HG02759 (cell line): Measurements from ENCODE around the gene RYR1.
"Not testable (repeated sequence)": the region's sequence is repeated elsewhere in the genome, so short reads cannot be mapped to it uniquely, and the experiment has no call there.

Experiments used
- ATAC-seq: cut with Tn5 transposase; IDR thresholded peaks from one replicate; pipeline ENCODE4 v1.9.1; 2021; ENCODE audit warnings: mild to moderate bottlenecking, moderate library complexity; ENCODE audit not compliant: unreplicated experiment

Gene RYR1

DNA sequence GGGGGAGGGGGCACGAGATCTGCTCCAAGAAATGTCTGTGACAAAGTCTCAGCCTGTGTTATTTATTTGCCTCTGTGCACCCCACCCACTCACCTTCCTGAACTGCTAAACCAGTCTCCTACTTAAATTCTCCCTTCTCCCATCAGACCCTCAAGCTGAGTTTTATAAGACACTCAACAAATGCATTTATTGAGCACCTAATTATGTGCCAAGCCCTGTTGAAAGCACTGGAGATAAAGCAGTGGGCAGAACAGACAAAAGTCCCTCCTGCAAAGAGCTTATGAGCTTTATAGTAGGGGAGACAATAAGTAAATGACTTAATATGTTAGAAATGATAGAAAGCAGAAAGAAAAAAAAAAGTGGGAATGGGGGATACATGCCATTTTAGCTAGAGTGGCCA, 34.0 kb upstream of the RYR1 start:
- ATAC-seq, result no peak

DNA sequence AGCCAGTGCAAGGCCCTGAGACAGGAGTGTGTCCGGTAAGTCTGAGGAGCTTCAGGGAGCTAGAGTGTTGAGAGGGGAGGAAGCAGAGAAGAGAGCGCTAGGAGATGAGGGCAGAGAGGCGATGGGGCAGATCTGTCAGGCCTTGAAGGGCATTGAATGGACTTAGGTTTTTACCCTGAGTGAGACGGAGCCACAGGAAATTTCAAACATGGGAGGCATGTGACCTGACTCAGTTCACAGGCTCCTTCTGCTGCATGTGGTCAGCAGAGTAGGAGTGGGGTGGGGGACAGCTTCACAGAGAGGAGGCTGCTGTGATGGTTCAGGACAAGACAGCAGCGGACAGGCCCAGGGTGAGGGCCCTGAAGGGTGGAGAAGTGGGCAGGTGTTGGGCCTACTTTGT, 33.1 kb upstream of the RYR1 start:
- ATAC-seq, result no peak

DNA sequence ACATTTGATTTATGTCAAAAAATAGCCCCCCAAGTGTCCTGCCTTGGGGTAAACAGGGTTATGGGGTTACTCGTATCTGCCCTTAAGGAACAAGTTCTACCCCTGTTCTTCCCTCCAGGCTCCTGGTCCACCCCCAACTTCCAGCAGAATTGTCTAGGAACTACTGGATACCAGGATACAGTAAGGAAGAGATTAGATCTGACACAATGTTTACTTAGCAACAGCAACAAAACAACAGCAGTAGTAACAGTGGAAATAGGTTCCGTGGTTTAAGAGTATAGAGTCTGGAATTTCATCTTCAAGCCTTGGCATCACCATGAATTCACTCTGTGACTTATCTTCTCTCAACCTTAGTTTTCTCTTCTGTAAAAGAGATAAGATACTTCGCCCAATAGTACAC, 32.3 kb upstream of the RYR1 start:
- ATAC-seq, result no peak

DNA sequence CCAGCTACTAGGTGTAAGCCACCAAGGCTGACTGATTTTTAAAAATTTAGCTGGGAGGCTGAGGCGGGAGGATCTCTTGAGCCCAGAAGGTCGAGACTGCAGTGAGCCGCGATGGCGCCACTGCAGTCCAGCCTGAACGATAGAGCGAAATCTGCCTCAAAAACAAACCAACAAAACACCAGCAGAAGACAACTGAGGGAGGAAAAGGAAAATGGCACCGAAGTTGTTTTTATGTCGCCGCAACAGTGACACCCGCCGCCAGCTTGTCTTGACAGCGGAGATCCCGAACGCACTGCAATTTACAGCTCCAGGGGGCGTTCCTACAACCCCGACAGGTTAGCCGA, 30.9 kb upstream of the RYR1 start:
- peak; percentile 1 for ATAC-seq

DNA sequence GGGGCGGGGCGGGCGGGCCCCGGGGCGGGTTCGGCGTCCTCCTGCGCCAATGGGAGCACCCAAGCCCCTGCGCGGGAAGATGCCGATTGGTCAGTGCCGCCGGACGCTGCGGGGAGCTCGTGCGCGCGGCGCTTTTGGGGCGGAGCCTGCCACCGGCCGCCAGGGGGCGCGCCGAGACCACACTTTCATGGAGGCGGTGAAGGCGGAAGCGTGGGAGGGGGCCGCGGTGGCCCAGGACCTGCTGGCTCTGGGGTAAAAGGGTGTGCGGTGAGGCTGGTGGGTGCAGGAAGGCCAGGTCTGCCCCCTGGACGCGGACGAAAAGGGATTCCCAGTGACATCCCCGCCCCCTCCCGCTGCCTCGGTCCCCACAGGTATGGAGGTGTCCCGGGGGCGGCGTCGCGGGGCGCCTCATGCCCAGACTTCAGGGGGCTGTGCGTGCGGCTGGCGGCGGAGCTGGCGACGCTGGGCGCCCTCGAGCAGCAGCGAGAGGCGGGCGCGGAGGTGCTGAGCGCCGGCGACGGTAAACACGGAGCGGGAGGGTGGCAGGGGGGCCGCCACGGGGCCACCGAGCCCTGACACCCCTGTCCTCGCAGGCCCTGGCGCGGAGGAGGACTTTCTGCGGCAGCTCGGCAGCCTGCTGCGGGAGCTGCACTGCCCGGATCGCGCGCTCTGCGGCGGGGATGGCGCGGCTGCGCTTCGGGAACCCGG, 30.4 kb upstream of the RYR1 start, which contains the start of gene FAM98C:
Gene FAM98C, plus strand, starts transcription at position 127 of the 708 bp plus-strand sequence. Its CDS starts 61 bp downstream, at position 188.
- peak; percentile 94 for ATAC-seq

DNA sequence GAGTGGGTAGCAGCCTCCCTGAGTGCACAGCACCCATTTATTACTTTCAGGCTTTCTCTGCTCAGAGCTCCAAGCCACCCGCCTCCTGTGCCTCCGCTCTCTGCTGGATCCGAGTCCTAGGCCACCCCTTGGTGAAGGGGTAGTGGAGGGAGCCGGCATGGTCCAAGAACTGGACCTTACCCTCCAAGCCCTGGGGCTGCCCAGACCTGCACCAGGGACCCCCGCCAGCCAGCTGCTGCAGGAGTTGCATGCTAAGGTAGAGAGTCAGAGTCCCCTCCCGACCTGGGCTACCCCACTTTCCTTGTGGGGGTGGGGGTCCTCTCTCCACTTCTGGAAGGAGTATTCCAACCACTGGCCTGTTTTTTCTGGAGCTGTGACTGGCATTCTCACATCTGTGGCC, 28.6 kb upstream of the RYR1 start:
- ATAC-seq, result no peak

DNA sequence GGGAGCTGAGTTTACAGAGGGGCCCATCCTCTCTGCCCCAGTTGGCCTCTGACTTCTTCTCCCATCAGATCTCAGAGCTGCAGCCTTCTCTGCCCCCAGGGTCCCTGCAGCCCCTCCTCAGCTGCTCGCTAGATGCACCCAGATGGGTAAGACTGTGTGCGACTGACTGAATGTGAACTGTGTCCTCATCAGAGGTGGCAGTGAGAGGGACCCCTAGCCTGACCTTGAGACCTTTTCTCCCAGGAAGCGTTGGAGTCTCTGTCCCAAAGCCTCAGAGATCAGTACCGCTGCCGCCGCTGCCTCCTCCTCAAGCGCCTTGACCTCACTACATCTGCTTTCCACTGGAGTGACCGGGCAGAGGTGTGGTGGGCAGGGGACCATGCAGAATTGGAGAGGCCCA, 28.2 kb upstream of the RYR1 start:
- ATAC-seq, result no peak

DNA sequence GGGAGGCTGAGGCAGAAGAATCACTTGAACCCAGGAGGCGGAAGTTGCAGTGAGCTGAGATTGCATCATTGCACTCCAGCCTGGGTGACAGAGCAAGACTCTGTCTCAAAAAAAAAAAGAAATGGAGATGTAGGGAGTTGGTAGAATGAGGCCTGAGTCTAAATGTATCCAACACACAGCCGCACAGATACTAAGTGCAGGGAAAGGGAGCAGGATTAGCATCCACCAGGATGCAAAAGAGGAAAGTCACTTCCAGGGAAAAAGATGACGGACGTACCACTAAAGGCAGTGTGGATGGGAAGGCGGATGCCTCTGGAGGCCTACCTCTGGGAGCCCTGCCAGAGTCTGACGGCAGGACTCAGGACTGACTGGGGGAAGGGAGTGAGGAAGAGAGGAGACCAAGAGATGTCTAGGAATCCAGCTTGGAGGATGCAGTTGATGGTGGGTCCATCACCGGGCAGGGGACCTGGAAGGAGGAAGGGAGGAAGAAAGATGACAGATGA, 23.8 kb upstream of the RYR1 start:
- ATAC-seq, result no peak

DNA sequence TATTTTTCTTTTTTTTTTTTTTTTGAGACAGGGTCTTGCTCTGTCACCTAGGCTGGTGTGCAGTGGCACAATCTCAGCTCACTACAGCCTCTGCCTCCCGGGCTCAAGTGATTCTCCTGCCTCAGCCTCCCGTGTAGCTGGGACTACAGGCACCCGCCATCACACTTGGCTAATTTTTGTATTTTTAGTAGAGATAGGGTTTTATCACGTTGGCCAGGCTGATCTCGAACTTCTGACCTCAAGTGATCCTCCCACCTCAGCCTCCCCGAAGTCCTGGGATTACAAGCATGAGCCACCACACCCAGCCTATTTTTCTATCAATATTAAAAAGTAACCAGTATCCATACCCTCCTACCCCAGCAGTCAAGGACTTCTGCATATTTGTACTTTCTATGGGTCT, 23.1 kb upstream of the RYR1 start:
- ATAC-seq, result not testable (repeated sequence)

DNA sequence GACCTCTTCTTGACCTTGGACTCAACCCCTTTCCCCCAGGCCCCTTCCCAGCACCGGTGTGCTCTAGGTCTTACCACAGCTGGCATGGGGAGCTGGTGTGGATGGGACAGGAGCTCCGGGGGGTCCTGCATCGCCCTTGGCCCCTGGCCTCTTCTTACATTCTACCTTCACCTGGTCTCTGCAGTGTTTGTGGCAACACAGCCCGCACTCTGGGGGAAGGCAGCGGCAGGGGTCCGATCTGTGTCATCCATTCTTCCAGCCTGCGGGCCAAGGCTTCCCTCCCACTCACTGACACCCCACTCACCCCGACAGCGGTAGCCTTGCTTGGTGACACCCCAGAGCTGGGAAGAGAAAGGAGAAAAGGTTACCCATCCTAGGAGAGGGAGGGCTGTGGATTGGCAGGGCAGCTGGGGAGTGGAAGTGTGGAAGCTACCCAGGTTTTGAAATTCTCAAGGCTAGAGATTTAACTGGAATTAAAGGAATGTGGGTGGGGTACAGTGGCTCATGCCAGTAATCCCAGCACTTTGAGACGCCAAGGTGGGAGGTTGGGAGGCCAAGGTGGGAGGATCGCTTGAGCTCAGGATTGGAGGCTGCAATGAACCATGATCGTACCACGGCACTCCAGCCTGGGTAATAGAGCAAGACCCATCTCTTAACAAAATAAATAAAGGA, 22.3 kb upstream of the RYR1 start:
- no peak for ATAC-seq

DNA sequence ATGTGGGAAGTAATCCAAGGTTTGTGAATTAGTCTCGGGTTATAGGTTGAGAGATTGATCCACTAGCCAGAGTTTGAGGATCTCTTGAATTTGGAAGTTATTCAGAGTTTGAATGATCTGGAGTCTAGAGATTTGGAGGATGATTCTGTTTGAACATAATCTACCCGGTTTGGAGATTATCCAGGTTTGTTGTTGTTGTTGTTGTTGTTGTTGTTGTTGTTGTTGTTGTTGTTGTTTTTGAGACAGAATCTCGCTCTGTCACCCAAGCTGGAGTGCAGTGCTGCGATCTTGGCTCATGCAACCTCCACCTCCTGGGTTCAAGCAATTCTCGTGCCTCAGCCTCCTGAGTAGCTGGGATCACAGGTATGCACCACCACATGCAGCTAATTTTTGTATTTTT, 21.6 kb upstream of the RYR1 start:
- ATAC-seq, result not testable (repeated sequence)

DNA sequence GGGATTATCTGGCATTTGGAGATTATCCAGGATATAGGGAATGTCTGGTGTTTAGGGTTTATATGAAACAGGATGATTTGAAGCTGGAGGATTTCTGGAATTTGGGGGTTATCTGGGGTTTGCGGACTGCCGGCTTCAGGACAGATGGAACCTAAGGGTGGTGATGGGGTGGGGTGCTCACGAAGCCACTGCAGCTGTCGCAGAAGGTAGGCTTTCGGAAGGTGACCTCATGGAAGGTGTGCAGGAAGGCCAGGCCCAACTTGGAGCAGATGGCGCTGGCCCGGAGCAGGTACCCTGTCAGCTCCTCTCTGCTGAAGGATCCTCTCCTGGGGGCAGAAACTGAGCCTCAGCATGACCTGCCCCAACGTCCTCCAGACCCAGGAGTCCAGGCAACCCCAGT, 21.0 kb upstream of the RYR1 start:
- no peak for ATAC-seq

DNA sequence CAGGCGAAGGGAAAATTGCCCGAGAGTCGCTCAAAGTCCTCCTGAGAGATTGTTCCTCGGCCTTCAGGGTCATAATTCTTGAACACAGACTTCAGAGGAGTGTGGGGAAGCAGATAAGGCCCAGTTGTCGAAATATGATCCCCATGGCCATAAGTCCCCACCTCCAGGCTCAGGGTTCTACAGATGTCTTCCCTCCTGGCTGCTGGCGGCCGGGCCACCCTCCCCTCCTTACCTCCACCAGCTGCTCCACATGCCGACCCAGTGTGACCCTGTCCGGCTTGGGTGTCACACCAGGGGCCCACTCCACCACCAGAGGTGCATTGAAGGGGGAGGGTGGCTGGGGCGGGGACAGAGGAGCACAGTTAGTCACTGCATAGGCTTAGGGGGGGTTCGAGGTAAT, 20.5 kb upstream of the RYR1 start:
- no peak for ATAC-seq

DNA sequence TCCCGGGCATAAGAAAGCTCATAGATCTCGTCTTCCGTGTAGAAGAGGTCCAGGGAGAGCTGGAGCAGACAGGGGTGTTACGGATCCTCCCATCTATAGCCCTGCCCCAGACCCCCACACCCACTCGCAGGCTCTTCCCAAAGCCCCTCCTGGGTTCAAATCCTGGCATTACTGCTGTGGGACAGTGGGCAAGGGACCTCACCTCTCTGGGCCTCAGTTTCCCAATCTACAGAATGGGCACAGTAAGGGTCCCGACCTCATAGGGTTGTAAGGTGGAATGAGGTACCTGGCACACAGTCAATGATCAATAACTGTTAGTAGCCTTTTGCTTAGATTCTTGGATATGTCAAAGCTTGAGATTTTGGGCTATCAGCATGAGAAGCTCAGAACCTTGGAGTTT, 20.1 kb upstream of the RYR1 start:
- ATAC-seq, result no peak

DNA sequence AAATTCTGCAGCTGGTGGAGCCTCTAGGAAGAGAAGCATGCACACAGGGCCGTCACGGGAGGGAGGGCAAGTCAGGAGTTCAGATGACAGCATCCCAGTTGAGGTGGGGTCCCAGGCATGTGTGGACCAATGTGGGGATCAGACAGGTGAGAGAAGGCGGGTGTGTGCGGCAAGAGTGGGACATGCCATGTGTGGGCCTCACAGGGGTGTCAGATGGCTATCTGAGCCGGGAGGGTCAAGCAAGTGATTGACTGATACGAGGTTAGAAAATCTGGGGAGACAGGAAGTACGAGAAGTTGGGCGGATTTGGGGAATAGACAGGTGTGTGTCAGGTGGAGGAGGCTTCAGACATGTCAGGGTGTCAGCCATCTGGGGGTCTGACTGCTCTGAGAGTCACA, 16.3 kb upstream of the RYR1 start:
- no peak for ATAC-seq

DNA sequence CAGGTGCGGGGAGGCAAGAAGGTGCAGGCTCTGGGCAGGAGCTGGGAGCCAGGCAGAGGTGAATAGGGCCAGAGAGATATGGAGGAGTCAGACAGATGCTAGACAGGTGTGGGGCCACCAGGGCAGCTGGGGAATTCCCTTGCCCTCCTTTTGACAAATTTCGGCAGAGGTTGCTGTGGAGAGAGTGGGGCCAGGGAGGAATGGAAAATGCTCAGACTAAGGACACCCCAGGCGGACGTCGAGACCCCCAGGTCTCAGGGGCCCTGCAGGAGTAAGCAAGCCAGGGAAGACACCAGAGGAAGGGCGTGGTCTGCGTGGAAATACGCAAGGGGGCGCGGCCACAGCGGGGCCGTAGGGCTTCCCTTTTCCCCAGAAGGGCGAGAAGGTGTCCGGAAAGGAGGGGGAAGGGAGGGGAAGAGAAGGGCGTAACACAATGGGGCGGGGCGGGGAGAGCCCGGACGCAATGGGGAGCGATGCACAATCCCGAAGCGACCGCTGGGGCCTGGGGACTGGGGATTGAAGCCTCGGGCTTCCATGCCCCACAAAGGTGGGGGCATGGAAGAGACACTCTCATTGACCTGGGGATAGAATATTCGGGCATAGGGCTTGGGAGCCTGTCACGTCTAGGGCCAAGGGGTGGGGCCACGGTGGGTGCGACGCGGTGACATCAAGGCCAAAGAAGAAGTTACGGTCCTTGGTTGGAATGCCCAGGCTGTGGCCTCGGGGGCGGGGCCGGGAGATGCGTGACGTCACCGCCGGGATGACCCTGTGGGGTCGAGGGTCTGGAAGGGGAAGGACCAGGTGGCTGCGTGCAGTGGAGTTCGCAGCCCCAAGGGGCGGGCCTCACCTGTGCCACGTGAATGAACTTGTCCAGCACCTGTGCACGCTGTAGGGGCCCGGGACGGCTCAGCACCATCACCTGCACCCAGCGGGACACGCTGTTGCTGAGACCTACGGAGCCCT, 15.7 kb upstream of the RYR1 start:
- ATAC-seq, result no peak

DNA sequence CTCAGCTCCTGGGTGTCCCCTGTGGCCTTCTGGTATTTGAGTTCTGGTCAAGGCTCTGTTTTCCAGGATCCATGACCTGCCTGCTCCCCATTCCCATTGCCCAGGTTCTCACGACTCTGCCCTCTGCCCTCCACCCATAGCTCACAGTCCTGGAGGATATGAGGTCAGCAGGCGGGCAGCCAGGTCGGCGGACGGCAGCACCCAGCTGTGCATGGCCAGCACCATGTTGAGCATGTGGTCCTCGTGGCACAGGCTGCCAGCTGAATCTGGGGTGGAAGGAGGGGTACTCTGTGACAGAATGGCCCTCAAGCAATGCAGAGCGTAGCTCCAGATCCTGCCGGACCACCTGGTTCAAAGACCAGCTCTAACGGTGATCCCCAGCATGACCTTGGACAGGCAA, 12.6 kb upstream of the RYR1 start:
- no peak for ATAC-seq

DNA sequence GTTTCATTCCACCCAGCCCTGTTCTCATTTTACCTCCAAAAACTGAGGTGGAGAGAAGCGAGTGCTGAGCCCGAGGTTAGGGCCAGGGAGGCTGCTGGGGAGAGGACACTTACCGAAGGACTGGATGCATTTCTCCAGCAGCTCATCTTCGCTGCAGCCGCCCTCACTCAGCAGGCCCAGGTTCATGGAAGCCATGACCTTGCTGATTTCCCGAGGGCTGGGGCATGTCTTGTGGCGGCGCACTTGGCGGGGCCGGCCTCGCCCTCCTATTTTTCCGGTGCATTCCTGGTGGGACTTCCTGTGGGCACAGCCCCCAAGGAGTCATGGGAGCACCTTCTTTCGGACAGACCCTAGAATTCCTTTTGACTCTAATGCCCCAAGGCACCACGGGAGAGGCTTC, 11.6 kb upstream of the RYR1 start:
- no peak for ATAC-seq

DNA sequence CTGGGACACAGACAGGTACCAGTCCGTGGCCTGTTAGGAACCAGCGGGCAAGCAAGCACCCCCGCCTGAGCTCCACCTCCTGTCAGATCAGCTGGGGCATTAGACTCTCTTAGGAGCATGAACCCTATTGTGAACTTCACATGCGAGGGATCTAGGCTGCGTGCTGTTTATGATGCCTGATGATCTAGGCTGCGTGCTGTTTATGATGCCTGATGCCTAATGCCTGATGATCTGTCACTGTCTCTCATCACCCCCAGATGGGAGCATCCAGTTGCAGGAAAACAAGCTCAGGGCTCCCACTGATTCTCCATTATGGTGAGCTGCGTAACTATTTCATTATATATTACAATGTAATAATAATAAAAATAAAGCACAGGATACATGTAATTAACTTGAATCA, 11.1 kb upstream of the RYR1 start:
- ATAC-seq, result no peak

DNA sequence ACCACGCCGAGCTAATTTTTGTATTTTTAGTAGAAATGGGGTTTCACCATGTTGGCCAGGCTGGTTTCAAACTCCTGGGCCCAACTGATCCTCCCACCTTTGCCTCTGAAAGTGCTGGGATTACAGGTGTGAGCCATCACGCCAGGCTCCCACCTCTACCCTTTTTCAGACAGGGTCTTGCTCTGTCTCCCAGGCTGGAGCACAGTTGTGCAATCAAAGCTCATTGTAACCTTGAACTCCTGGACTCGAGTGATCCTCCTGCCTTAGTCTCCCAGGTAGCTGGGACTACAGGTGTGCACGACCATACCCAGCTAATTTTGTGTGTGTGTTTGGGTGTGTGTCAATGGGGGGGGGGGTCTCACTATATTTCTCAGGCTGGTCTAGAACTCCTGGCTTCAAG, 9.2 kb upstream of the RYR1 start:
- no peak for ATAC-seq

DNA sequence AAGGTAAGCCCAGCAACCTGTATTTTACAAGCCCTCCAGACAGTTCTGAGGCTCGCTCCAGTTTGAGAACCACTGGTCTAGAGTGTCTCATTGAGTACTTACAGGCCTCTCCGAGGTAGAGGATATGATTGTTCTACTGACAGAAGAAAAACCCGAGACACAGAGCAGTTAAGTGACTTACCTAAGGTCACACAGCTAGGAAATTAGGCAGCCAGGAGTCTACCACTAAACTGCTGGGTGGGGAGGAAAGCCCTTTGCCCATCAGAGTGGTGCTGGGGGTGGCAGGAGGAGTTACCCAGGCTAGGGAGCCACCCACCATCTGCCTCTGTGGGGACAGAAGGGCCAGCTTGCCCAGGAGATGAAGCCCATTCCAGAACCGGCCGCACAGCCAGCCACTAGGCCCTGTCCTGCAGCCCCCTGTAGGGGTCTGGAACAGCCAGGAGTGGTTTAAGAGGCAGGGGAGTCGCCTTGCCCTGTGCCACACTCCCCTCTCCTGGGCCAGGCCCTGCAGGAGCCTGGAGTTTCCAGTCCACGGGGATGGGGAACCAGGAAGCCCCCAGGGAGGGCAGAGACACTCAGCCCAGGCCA, 8.2 kb upstream of the RYR1 start:
- no peak for ATAC-seq
